Liver (tissue), 9 donors: ENCODE data around the gene TREH. TPM values are rescaled to one million over a fixed set of nuclear protein-coding genes. Genes with fewer than 3 reads are reported as not detected.

Experiments
- DNase-seq: peaks from one replicate; pipeline ENCODE4 v3.0.0-alpha.2; 2017; ENCODE audit warnings: low spot score
- H3K27ac ChIP-seq, 2 donors: one replicate each; pipeline ENCODE4 v1.7.0; 2013; ENCODE audit warnings: inconsistent platforms in 2 of 2, low read length in 2 of 2, control low read depth in 1 of 2, low read depth in 1 of 2, mild to moderate bottlenecking in 1 of 2
- H3K27me3 ChIP-seq, 4 donors: one replicate each; pipeline versions ENCODE4 v1.6.1 to v1.7.0; 2013; ENCODE audit warnings: low read length in 3 of 4, inconsistent platforms in 1 of 4, mild to moderate bottlenecking in 1 of 4, moderate library complexity in 1 of 4; ENCODE audit not compliant: control insufficient read depth in 4 of 4, insufficient read depth in 4 of 4
- H3K36me3 ChIP-seq, 4 donors: one replicate each; pipeline versions ENCODE4 v1.6.1 to v1.7.0; 2013; ENCODE audit warnings: low read length in 3 of 4, mild to moderate bottlenecking in 3 of 4, low read depth in 1 of 4, moderate library complexity in 1 of 4; ENCODE audit not compliant: control insufficient read depth in 4 of 4, insufficient read depth in 3 of 4
- H3K4me1 ChIP-seq, 4 donors: one replicate each; pipeline versions ENCODE4 v1.6.1 to v1.7.0; 2013; ENCODE audit warnings: low read length in 3 of 4, mild to moderate bottlenecking in 3 of 4, moderate library complexity in 1 of 4; ENCODE audit not compliant: control insufficient read depth in 4 of 4, insufficient read depth in 4 of 4
- H3K4me3 ChIP-seq, 3 donors: one replicate each; pipeline versions ENCODE4 v1.6.1 to v1.7.0; 2013; ENCODE audit warnings: low read length in 3 of 3, control low read depth in 1 of 3, low read depth in 1 of 3, mild to moderate bottlenecking in 1 of 3
- H3K9ac ChIP-seq, 2 donors: one replicate each; pipeline ENCODE4 v1.7.0; 2013; ENCODE audit warnings: low read length in 2 of 2, mild to moderate bottlenecking in 2 of 2, moderate library complexity in 2 of 2, control low read depth in 1 of 2, low read depth in 1 of 2
- H3K9me3 ChIP-seq, 4 donors: one replicate each; pipeline versions ENCODE4 v1.6.1 to v1.7.0; 2013; ENCODE audit warnings: low read length in 3 of 4; ENCODE audit not compliant: control insufficient read depth in 4 of 4
- CTCF ChIP-seq: fragments of 150-350 bp; IDR thresholded peaks from 2 replicates; pipeline ENCODE4 v1.5.1; 2017; ENCODE audit warnings: improper control_type of control experiment, low read depth, low read length; ENCODE audit not compliant: missing input control
- EGR1 ChIP-seq, 2 donors: IDR thresholded peaks; 2 replicates each; pipeline ENCODE4 v1.6.1; 2016 to 2018; ENCODE audit warnings: antibody characterized with exemption in 2 of 2, low read depth in 2 of 2
- FOXA1 ChIP-seq: IDR thresholded peaks from 2 replicates; pipeline ENCODE4 v1.6.1; 2016; ENCODE audit warnings: antibody characterized with exemption
- FOXA2 ChIP-seq: IDR thresholded peaks from 2 replicates; pipeline ENCODE4 v1.6.1; 2016; ENCODE audit warnings: antibody characterized with exemption
- GABPA ChIP-seq, 2 donors: IDR thresholded peaks in 1 of 2; conservative IDR thresholded peaks in 1 of 2; 2 replicates each; pipeline ENCODE4 v1.6.1; 2016; ENCODE audit warnings: antibody characterized with exemption in 2 of 2, mild to moderate bottlenecking in 1 of 2, moderate library complexity in 1 of 2
- HNF4A ChIP-seq, 2 donors: conservative IDR thresholded peaks; 2 replicates each; pipeline ENCODE4 v1.6.1; 2016; ENCODE audit warnings: antibody characterized with exemption in 2 of 2, mild to moderate bottlenecking in 2 of 2
- HNF4G ChIP-seq: IDR thresholded peaks from 2 replicates; pipeline ENCODE4 v1.6.1; 2016; ENCODE audit warnings: antibody characterized with exemption
- JUND ChIP-seq, 2 donors: IDR thresholded peaks; 2 replicates each; pipeline ENCODE4 v1.6.1; 2016; ENCODE audit warnings: antibody characterized with exemption in 2 of 2
- MAX ChIP-seq: IDR thresholded peaks from 2 replicates; pipeline ENCODE4 v1.6.1; 2016; ENCODE audit warnings: antibody characterized with exemption
- NR2F2 ChIP-seq: IDR thresholded peaks from 2 replicates; pipeline ENCODE4 v1.6.1; 2016; ENCODE audit warnings: antibody characterized with exemption
- RAD21 ChIP-seq, 2 donors: IDR thresholded peaks; 2 replicates each; pipeline ENCODE4 v1.6.1; 2016; ENCODE audit warnings: antibody characterized with exemption in 2 of 2, mild to moderate bottlenecking in 2 of 2
- REST ChIP-seq: IDR thresholded peaks from 2 replicates; pipeline ENCODE4 v1.6.1; 2016; ENCODE audit warnings: antibody characterized with exemption, mild to moderate bottlenecking
- RXRA ChIP-seq, 2 donors: IDR thresholded peaks; 2 replicates each; pipeline ENCODE4 v1.6.1; 2017 to 2018; ENCODE audit warnings: antibody characterized with exemption in 2 of 2, mild to moderate bottlenecking in 1 of 2
- SP1 ChIP-seq: IDR thresholded peaks from 2 replicates; pipeline ENCODE4 v1.6.1; 2018; ENCODE audit warnings: antibody characterized with exemption, mild to moderate bottlenecking
- TAF1 ChIP-seq: conservative IDR thresholded peaks from 2 replicates; pipeline ENCODE4 v1.6.1; 2016; ENCODE audit warnings: antibody characterized with exemption, mild to moderate bottlenecking
- YY1 ChIP-seq: IDR thresholded peaks from 2 replicates; pipeline ENCODE4 v1.6.1; 2016; ENCODE audit warnings: antibody characterized with exemption, mild to moderate bottlenecking
- ZBTB33 ChIP-seq: IDR thresholded peaks from 2 replicates; pipeline ENCODE4 v1.6.1; 2016; ENCODE audit warnings: antibody characterized with exemption
- WGBS: extraction: QIAGEN DNeasy Blood & Tissue Kit; methylation state at CpG from one replicate; pipeline ENCODE4 v1.1.7; 2013; 5-methylcytosine and 5-hydroxymethylcytosine counted together
- polyA plus RNA-seq, 2 donors: library from polyadenylated mRNA; stranded (reverse) in 1 of 2; unstranded in 1 of 2; fragments of 200-250 nt in 1 of 2; fragments of >200 nt in 1 of 2; fragmentation: Nextera tagmentation in 1 of 2; extraction: Ambion mirVana in 1 of 2; gene quantifications; one replicate each; pipeline versions ENCODE4 v1.2.1 to v1.2.3, GENCODE V29; 2013 to 2015
- total RNA-seq, 2 donors: library from RNA; depleted of rRNA; stranded (reverse); fragments of >200 nt; gene quantifications; one replicate each; pipeline ENCODE4 v1.2.3, GENCODE V29; 2014
- donor health status: healthy.
- donor health status: healthy.
- donor health status: healthy.
- donor health status: healthy.
- donor health status: healthy.

The TREH gene
- total and polyA plus RNA-seq, 4 donors: 0.50 to 1.2 (median 0.84) TPM; not detected in 1

GRCh38 chr11:118653684-118654390 is 25.6 kb downstream of the TREH start:
- H3K9me3 ChIP-seq: no peaks in the 10 kb centered on the region
- no peak for DNase-seq
- H3K4me1 ChIP-seq: no peaks in the 10 kb centered on the region
- H3K4me3 ChIP-seq: no peak overlapping the region
- no peak overlapping the region for H3K9ac ChIP-seq
- H3K27me3 ChIP-seq: no peaks in the 10 kb centered on the region
- TF ChIP-seq TAF1 (no peak), ZBTB33 (no peak), HNF4G (no peak), RXRA (IDR thresholded peaks at IDR 0.05) (no peak), SP1 (no peak), HNF4A (conservative IDR thresholded peaks at IDR 0.05) (no peak), EGR1 (IDR thresholded peaks at IDR 0.05; ENCODE audit: low read depth in 2 of 2) (no peak), JUND (IDR thresholded peaks at IDR 0.05) (no peak), RAD21 (IDR thresholded peaks at IDR 0.05) (no peak)
- WGBS: 88% methylated on average over 8 of the region's 8 CpGs
- peaks cover 0 to 3% (median 0%) of the 10 kb centered on the region in 4 donors for H3K36me3 ChIP-seq
- no peak overlapping the region for H3K27ac ChIP-seq

GRCh38 chr11:118652681-118653181 is 26.7 kb downstream of the TREH start:
- no peak overlapping the region for H3K27ac ChIP-seq
- no peak overlapping the region for H3K9ac ChIP-seq
- H3K36me3 ChIP-seq: peaks cover 0 to 3% (median 0%) of the 10 kb centered on the region in 4 donors
- no peak overlapping the region for H3K4me3 ChIP-seq
- no peak for DNase-seq
- TF ChIP-seq YY1: no peak
- H3K9me3 ChIP-seq: no peaks in the 10 kb centered on the region
- H3K4me1 ChIP-seq: no peaks in the 10 kb centered on the region
- no peaks in the 10 kb centered on the region for H3K27me3 ChIP-seq
- WGBS: 71% methylated on average over 4 of the region's 4 CpGs

- Histone ChIP-seq H3K36me3 (peaks cover 0 to 3% (median 0%) of the 10 kb centered on the region in 4 donors), H3K9me3 (no peaks in the 10 kb centered on the region), H3K4me3 (no peak overlapping the region), H3K9ac (no peak overlapping the region), H3K4me1 (no peaks in the 10 kb centered on the region), H3K27ac (no peak overlapping the region), H3K27me3 (no peaks in the 10 kb centered on the region)
- no peak for DNase-seq
- 93% methylated on average over 3 of the region's 3 CpGs for WGBS
- TF ChIP-seq JUND (IDR thresholded peaks at IDR 0.05): no peak
- TF ChIP-seq HNF4G: no peak
- TF ChIP-seq MAX: no peak
- no peak for TF ChIP-seq NR2F2
- TF ChIP-seq FOXA2: no peak
- no peak for TF ChIP-seq RXRA (IDR thresholded peaks at IDR 0.05)
- TF ChIP-seq FOXA1: no peak
- no peak for TF ChIP-seq GABPA (IDR thresholded peaks at IDR 0.05 in 1 of 2, conservative IDR thresholded peaks at IDR 0.05 in 1 of 2)
- TF ChIP-seq REST: no peak
- no peak for TF ChIP-seq RAD21 (IDR thresholded peaks at IDR 0.05)
- TF ChIP-seq YY1: no peak
- TF ChIP-seq CTCF: no peak
- no peak for TF ChIP-seq SP1
- no peak for TF ChIP-seq TAF1
- no peak for TF ChIP-seq EGR1 (IDR thresholded peaks at IDR 0.05; ENCODE audit: low read depth in 2 of 2)
- TF ChIP-seq HNF4A (conservative IDR thresholded peaks at IDR 0.05): no peak
- TF ChIP-seq ZBTB33: no peak
Measured at GRCh38 chr11:118651820-118652219, 27.6 kb downstream of the TREH start.
